Endothelial cell of umbilical vein (primary cell): Measurements from ENCODE around the gene C16orf78. TPM values are rescaled to one million over a fixed set of nuclear protein-coding genes. Genes with fewer than 3 reads are reported as not detected.

Source experiments
- BruUV-seq: library from RNA; stranded (reverse); fragments of 400-500 nt; replicated peaks from 2 replicates; lab custom pipeline; 2021; lab: Mats Ljungman, UMichigan
- CTCF ChIA-PET: fragments of 300-600, 350-600 bp; sonication (Branson Sonifier 250); formaldehyde crosslinking; loops from one replicate; lab custom pipeline; 2021; ENCODE audit warnings: antibody characterized with exemption, inconsistent platforms; lab: Charles Lee
- POLR2A ChIA-PET: fragments of 300-600, 350-600 bp; sonication (Branson Sonifier 250); formaldehyde crosslinking; loops from one replicate; lab custom pipeline; 2021; ENCODE audit warnings: antibody characterized with exemption, inconsistent platforms; lab: Charles Lee
- DNase-seq: peaks from one replicate; pipeline ENCODE4 v3.0.0-alpha.2; 2011; ENCODE audit warnings: low read depth, low spot score
- FAIRE-seq: peaks from 2 replicates; lab custom pipeline; 2011; peaks lifted over from hg19 to GRCh38; lab: Jason Lieb, UNC
- H2AFZ ChIP-seq: 2 replicates; pipeline ENCODE4 v1.6.0; 2012; ENCODE audit warnings: low read depth, low read length, control low read depth, inconsistent platforms
- H3K27ac ChIP-seq: 2 replicates; pipeline ENCODE4 v1.5.1; 2011; ENCODE audit warnings: low read depth, mild to moderate bottlenecking, control low read depth, low read length, moderate library complexity; ENCODE audit not compliant: insufficient read depth
- H3K27me3 ChIP-seq, 2 experiments: 2 replicates each; pipeline versions ENCODE4 v1.6.0 to v1.6.1; 2011; ENCODE audit warnings: low read length in 2 of 2, mixed read lengths in 1 of 2; ENCODE audit not compliant: control insufficient read depth in 2 of 2, insufficient read depth in 2 of 2
- H3K36me3 ChIP-seq, 2 experiments: 2 replicates in 1 of 2; 3 replicates in 1 of 2; pipeline ENCODE4 v1.5.1; 2011; ENCODE audit warnings: low read length in 2 of 2, mild to moderate bottlenecking in 1 of 2, moderate library complexity in 1 of 2; ENCODE audit not compliant: control insufficient read depth in 2 of 2, insufficient read depth in 2 of 2; ENCODE audit errors: extremely low read depth in 1 of 2
- H3K4me1 ChIP-seq: 3 replicates; pipeline ENCODE4 v1.5.1; 2011; ENCODE audit warnings: mild to moderate bottlenecking, low read length; ENCODE audit not compliant: control insufficient read depth, insufficient read depth; ENCODE audit errors: extremely low read depth
- H3K4me2 ChIP-seq: 2 replicates; pipeline ENCODE4 v1.6.1; 2011; ENCODE audit warnings: low read length, control low read depth, mixed read lengths; ENCODE audit not compliant: insufficient read depth
- H3K4me3 ChIP-seq, 3 experiments: fragments of 200-600 bp in 1 of 3; sonication (generic), shearing (Covaris generic) in 1 of 3; replicated peaks in 1 of 3; 2 replicates each; pipeline ENCODE4 v1.5.1; 2011 to 2016; ENCODE audit warnings: control low read depth in 3 of 3, low read length in 3 of 3, mild to moderate bottlenecking in 2 of 3, inconsistent platforms in 1 of 3, low read depth in 1 of 3, moderate library complexity in 1 of 3; ENCODE audit not compliant: insufficient read depth in 1 of 3
- H3K79me2 ChIP-seq: 2 replicates; pipeline ENCODE4 v1.6.0; 2012; ENCODE audit warnings: low read length, inconsistent platforms; ENCODE audit not compliant: control insufficient read depth, insufficient read depth
- H3K9ac ChIP-seq: replicated peaks from 2 replicates; pipeline ENCODE3; 2011; ENCODE audit warnings: low read length, control low read depth; ENCODE audit not compliant: insufficient read depth; ENCODE audit errors: extremely low read depth
- H3K9me1 ChIP-seq: replicated peaks from 3 replicates; pipeline ENCODE4 v1.6.0; 2011; ENCODE audit warnings: mild to moderate bottlenecking, low read length; ENCODE audit not compliant: control insufficient read depth, insufficient read depth; ENCODE audit errors: extremely low read depth
- H3K9me3 ChIP-seq: replicated peaks from 2 replicates; pipeline ENCODE4 v1.5.1; 2012; ENCODE audit warnings: low read length, inconsistent platforms; ENCODE audit not compliant: control insufficient read depth, insufficient read depth
- H4K20me1 ChIP-seq: replicated peaks from 2 replicates; pipeline ENCODE3; 2011; ENCODE audit warnings: mild to moderate bottlenecking, low read length; ENCODE audit not compliant: control insufficient read depth, insufficient read depth; ENCODE audit errors: extremely low read depth
- EZH2 ChIP-seq: IDR thresholded peaks from 2 replicates; pipeline ENCODE4 v1.6.1; 2012; ENCODE audit warnings: borderline replicate concordance, low read depth, mild to moderate bottlenecking, moderate library complexity, low read length, inconsistent platforms; ENCODE audit not compliant: severe bottlenecking
- JUN ChIP-seq: IDR thresholded peaks from 2 replicates; pipeline ENCODE4 v1.6.1; 2011; ENCODE audit warnings: borderline replicate concordance, low read depth; ENCODE audit not compliant: insufficient read length, insufficient read depth
- MYC ChIP-seq: IDR thresholded peaks from one replicate; pipeline ENCODE4 v1.6.1; 2011; ENCODE audit warnings: mild to moderate bottlenecking, low read depth, low read length
- POLR2AphosphoS5 ChIP-seq: IDR thresholded peaks from 2 replicates; pipeline ENCODE4 v1.6.1; 2012; ENCODE audit warnings: low read depth, mild to moderate bottlenecking, control low read depth, low read length, moderate library complexity; ENCODE audit not compliant: insufficient read depth
- dilution Hi-C: fragments of 300-500 bp; cut with MboI; formaldehyde crosslinking; loops from one replicate; pipeline ENCODE4 v1.15.0; 2019; ENCODE audit warnings: low sequenced_read_pairs; ENCODE audit not compliant: extremely low pct_ligation_motif_present
- intact Hi-C: fragments of 100-400 bp; cut with micrococcal nuclease; formaldehyde crosslinking; loops from one replicate; pipeline ENCODE4 v1.10.0; 2022
- polyA plus RNA-seq, 4 experiments: library from polyadenylated mRNA; depleted of rRNA in 3 of 4; stranded (reverse) in 3 of 4; unstranded in 1 of 4; fragments of >200 nt; gene quantifications; 2 replicates each; pipeline versions ENCODE4 v1.2.1 to v1.2.3, GENCODE V29; 2011 to 2012; ENCODE audit warnings: missing spikeins in 1 of 4
- total RNA-seq: library from RNA; stranded (reverse); gene quantifications from 2 replicates; pipeline ENCODE4 v1.2.3, GENCODE V29; 2021
- TF ChIP-seq, protein P1 (sequence below): IDR thresholded peaks from 2 replicates; pipeline ENCODE4 v1.6.1; 2011; ENCODE audit not compliant: insufficient read depth, insufficient read length
- TF ChIP-seq, protein P2 (sequence below), 2 donors: IDR thresholded peaks; 1 replicate in 1 of 2; 2 replicates in 1 of 2; pipeline ENCODE4 v1.5.1; 2011; ENCODE audit warnings: low read length in 2 of 2, mild to moderate bottlenecking in 2 of 2, moderate library complexity in 2 of 2, control low read depth in 1 of 2, inconsistent platforms in 1 of 2, low read depth in 1 of 2; ENCODE audit not compliant: insufficient read depth in 1 of 2; ENCODE audit errors: extremely low read depth in 1 of 2

The C16orf78 gene
- total and polyA plus RNA-seq, 2 donors (not counting 3 experiments of a cell fraction or from before 2014, with no cell fraction given), result not detected

GRCh38 chr16:49443576-49443975 is 70.0 kb downstream of the C16orf78 start:
- H3K4me1 ChIP-seq, result no peaks in the 10 kb centered on the region
- H3K79me2 ChIP-seq, result no peaks in the 10 kb centered on the region
- no peaks in the 10 kb centered on the region for H4K20me1 ChIP-seq
- FAIRE-seq (no peak), DNase-seq (no peak)
- no peak overlapping the region for H2AFZ ChIP-seq
- no peak overlapping the region for H3K27ac ChIP-seq
- no peaks in the 10 kb centered on the region for H3K9me3 ChIP-seq
- dilution Hi-C loops, result no loop called here
- CTCF ChIA-PET, result no interaction called here
- no peak overlapping the region for H3K4me3 ChIP-seq
- TF ChIP-seq EZH2, result no peak
- TF ChIP-seq, protein P1, sequence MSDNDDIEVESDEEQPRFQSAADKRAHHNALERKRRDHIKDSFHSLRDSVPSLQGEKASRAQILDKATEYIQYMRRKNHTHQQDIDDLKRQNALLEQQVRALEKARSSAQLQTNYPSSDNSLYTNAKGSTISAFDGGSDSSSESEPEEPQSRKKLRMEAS, result no peak
- TF ChIP-seq, protein P2, sequence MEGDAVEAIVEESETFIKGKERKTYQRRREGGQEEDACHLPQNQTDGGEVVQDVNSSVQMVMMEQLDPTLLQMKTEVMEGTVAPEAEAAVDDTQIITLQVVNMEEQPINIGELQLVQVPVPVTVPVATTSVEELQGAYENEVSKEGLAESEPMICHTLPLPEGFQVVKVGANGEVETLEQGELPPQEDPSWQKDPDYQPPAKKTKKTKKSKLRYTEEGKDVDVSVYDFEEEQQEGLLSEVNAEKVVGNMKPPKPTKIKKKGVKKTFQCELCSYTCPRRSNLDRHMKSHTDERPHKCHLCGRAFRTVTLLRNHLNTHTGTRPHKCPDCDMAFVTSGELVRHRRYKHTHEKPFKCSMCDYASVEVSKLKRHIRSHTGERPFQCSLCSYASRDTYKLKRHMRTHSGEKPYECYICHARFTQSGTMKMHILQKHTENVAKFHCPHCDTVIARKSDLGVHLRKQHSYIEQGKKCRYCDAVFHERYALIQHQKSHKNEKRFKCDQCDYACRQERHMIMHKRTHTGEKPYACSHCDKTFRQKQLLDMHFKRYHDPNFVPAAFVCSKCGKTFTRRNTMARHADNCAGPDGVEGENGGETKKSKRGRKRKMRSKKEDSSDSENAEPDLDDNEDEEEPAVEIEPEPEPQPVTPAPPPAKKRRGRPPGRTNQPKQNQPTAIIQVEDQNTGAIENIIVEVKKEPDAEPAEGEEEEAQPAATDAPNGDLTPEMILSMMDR (IDR thresholded peaks at IDR 0.05; ENCODE audit: extremely low read depth in 1 of 2, insufficient read depth in 1 of 2, low read depth in 1 of 2, low read length in 2 of 2), result no peak
- no peak for TF ChIP-seq POLR2AphosphoS5
- TF ChIP-seq MYC, result no peak
- H3K9ac ChIP-seq, result no peak overlapping the region
- POLR2A ChIA-PET, result no interaction called here
- no peaks in the 10 kb centered on the region for H3K9me1 ChIP-seq
- no TSS peak for BruUV-seq
- intact Hi-C loops, result loop anchor here (5.0 kb wide), 2 partner anchors 49 to 414 kb away; partner anchors contain the start of gene ZNF423
- H3K27me3 ChIP-seq, result no peaks in the 10 kb centered on the region
- no peaks in the 10 kb centered on the region for H3K36me3 ChIP-seq
- no peak overlapping the region for H3K4me2 ChIP-seq

DNA sequence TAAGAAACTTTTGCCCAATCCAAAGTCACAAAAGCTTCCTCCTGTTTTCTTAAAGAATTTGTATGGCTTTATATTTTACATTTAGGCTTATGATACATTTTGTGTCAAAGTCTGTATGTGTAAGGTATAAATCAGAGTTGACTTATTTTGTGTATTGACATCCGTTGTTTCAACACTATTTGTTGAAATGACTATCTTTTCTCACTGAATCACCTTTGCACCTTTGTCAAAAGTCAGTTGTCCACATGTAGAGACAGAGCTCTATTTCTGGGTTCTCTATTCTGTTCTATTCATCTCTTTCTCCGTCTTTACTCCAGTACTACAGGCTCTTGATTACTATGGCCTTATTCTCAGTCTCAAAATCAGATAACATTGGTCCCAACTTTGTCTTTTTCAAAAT is 73.2 kb downstream of the C16orf78 start:
- H3K4me3 ChIP-seq, result no peak overlapping the region
- no peak overlapping the region for H3K9ac ChIP-seq
- intact Hi-C loops (no loop called here), dilution Hi-C loops (no loop called here)
- H2AFZ ChIP-seq, result no peak overlapping the region
- ChIA-PET CTCF (no interaction called here), POLR2A (no interaction called here)
- no peaks in the 10 kb centered on the region for H3K9me1 ChIP-seq
- no peaks in the 10 kb centered on the region for H4K20me1 ChIP-seq
- BruUV-seq, result no TSS peak
- no peak for DNase-seq
- H3K79me2 ChIP-seq, result no peaks in the 10 kb centered on the region
- H3K27ac ChIP-seq, result no peak overlapping the region
- no peak for TF ChIP-seq POLR2AphosphoS5
- no peak for TF ChIP-seq JUN
- no peak for TF ChIP-seq MYC
- FAIRE-seq, result no peak
- H3K4me1 ChIP-seq, result peaks cover 2% of the 10 kb centered on the region
- no peaks in the 10 kb centered on the region for H3K36me3 ChIP-seq
- H3K27me3 ChIP-seq, result no peaks in the 10 kb centered on the region
- no peaks in the 10 kb centered on the region for H3K9me3 ChIP-seq
- no peak overlapping the region for H3K4me2 ChIP-seq
